ENCODE measurements around the gene MICALL2.
A peak's percentile ranks its signal among the peaks of the same experiment; 100 is the strongest.

Gene MICALL2

DNA sequence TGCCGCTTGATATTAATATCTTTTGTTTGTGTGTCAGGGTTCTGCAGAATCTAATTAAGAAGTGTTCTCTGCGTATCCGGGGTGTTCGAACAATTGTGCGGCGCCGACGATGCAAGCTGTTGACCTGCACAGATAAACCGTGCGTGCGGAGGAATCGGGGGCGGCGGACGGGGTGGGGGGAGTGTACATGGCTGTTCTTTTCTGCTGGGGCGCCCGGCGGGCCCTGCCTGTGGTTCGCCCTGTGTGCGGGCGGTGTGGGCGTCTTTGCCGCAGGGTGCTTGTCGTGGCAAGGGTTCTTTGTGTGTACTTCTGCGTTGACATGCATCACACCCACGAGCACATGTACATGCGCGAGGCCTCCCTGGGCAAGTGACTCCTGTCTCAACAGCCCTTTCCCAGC lies 47.9 kb downstream of the MICALL2 start:
- no peak for DNase-seq

DNA sequence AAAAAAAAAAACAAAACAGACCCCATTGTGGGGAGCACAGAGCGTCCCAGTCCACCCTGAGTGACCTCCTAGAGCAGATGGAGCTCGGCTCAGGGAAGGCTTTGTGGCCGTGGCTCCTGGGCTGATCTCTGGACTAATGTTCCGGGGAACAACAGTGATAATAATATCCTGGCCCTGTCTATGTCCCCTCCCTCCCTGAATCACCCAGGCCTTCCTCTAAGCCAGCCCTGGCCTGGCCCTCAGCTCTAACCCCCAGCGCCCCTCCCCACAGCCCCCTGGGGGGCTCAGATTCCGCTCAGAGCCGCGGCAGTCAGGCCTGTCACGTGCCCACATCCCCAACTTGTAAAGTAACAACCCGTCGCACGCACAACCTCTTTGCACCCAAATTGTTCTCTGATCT lies 48.3 kb downstream of the MICALL2 start:
- DNase-seq = no peak

DNA sequence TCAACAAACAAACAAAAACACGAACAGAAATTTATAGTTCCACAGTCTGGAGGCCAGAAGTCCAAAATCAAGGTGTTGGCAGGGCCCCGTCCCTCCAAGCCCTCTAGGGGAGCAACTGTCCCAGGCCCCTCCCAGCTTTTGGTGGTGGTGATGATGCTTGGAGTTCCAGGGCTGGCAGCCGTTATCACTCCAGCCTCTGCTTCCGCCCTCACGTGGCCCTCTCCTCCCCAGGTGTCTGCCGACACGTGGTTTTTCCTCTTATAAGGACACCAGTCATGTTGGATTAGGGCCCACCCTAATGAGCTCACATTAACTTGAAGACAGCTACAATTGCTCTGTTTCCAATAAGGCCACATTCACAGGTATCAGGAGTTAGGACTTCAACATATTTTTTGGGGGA lies 49.7 kb downstream of the MICALL2 start:
- DNase-seq = no peak

DNA sequence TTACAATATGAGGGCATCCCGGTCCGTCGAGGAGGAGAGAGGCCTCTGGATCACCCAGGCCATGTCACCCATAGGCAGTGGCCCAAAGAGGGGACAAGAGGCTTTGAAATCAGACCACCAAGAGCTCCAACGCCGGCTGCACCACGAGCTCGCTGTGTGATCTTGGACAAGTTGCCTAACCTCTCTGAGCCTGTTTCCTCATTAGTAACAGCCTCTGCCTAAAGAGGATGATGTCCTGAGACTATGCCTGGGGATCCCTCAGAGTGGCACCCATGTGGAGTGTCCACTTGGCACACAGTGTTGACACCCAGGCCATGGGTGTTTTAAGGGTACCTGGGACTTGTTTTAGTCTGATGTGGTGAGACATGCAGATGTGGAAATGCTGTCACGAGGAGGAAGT lies 50.8 kb downstream of the MICALL2 start:
- no peak for DNase-seq

DNA sequence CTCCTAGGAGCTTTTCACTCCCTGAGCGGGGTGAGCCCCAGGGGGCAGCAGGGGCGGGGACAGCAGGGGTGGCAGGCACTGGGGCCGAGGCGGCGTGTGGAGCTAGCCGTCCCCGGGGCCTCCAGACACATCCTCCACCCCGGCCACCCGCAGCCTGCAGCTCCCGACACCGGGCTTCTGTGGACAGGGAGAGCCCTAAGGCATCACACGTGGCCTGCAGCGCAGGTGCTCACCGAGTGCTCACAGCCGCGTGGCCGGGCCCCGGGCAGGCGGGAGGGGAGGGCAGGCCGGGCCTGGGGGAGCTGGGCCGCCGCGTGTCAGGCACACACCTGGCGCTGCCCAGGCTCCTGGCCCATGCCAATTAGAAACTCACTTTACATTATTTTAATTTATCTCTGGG lies 51.4 kb downstream of the MICALL2 start:
- DNase-seq = no peak

DNA sequence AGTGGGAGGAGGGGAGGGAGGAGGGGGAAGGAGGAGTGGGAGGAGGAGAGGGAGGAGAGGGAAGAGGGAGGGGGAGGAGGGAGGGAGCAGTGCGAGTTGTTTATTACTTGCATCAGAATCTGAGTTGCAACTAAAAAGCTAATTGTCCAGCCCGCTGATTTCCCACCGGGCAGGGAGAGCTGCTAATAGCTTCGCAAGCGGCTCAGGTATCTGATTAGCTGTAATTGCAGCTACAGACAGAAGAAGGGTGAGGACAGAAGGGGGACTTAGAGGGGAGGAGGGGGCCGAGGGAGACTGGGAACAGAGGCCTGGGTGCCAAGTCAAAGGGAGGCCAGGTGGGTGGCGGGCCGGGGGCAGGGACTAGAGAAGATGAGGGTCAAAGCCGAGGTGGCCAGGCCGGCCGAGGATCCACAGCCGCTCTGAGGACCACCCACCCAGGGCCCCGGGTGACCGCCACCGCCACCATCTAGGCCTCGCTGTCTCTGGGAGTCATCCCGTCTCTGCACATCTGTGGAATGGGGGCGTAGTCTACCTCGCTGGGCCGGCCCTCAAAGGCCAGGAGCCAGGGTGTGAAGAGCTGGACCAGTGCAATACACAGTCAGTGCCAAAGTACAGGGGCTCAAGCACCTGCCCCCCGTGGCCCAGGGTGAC lies 54.2 kb downstream of the MICALL2 start:
- DNase-seq = no peak

DNA sequence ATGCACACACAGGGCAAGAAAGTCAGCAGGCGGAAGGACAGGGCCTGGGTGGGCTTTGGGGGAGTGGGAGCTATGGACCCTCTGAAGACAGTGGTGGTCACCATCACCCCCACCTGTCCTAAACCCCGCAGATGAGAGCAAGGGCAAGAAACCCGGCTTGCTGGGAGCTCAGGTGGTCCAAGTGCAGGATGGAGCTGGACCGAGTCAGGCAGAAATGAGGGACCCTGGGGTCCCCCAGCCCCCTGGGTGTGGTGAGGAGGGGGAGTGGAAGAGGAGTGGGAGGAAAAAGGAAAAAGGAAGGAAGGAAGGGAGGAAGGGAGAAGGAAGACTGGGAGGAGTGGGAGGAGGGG lies 54.8 kb downstream of the MICALL2 start:
- no peak for DNase-seq

DNA sequence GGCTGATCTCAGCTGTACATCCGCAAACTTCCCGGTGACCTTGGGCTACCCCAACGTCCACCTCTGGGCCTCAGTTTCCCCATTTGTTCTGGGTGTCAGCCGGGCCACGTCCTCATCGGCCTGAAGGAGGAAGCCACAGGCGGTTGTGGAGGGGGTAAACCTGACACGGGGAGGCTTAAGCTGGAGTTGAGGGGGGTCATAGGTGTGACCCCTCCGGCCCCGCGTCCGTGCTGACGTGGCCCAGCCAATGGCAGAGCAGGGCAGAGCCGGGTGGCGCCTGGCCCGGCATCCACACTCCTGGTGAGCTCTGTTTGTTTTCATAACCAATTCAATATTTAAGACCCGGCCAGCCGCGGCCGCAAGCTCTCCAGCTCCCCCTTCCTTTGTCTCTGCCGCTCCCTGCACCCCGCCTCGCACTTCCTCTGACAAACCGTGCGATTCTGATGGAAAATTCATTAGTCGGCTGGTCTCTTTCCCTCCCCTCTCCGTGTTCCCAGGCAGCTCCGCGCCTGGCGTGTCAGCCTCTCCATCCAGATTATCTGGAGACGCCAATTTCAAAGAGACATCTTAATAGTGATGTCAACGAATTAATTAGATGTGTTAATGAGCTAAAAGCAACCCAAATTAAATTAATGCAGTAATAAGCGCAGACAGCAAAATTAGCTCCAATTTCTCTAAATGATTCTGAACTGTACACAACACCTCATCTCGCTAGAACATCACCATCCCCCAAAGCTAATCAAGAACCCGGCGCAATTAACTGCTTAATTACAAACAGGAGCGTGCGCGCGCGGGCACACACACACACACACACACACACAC lies 55.4 kb downstream of the MICALL2 start:
- DNase-seq = peak; percentile 4

DNA sequence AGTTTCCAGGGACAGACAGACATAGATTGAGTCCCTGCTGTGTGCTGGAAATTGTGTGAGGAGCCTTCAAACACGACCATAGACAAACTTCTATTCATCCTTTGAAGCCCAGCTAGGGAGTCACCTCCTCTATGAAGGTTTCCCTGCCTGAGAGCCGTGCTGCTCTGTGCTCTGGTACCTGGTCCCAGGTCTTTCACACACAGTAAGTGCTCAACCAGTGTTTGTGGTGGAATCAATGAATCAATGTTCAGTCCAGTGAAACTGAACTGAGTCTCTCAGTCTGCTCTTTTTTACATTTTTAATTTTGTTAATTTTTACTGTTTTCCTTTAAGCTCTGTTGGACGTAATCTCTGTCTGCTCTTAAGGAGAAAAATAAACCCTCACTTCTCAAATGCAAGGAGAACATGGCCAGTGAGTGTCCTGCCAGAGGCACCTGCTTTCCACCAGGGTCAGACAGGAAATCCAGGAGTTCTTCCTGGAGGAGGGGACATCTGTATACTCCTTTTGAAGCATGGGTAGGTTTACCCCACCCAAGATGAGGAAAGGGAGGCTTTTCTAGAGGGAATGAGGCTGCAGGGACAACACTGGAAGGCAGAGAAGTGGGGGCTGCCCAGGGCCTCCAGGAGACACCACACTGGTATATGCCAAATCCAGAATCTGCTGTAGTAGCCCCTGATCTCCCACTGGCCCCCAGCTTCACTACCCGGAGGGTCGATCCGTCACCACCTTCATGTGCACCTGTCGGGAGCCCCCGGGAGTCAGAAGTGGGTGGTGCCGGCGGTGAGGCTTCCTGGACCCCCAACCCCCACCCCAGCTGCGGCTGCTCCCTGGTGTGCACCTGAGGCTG lies 56.3 kb downstream of the MICALL2 start:
- DNase-seq = no peak

DNA sequence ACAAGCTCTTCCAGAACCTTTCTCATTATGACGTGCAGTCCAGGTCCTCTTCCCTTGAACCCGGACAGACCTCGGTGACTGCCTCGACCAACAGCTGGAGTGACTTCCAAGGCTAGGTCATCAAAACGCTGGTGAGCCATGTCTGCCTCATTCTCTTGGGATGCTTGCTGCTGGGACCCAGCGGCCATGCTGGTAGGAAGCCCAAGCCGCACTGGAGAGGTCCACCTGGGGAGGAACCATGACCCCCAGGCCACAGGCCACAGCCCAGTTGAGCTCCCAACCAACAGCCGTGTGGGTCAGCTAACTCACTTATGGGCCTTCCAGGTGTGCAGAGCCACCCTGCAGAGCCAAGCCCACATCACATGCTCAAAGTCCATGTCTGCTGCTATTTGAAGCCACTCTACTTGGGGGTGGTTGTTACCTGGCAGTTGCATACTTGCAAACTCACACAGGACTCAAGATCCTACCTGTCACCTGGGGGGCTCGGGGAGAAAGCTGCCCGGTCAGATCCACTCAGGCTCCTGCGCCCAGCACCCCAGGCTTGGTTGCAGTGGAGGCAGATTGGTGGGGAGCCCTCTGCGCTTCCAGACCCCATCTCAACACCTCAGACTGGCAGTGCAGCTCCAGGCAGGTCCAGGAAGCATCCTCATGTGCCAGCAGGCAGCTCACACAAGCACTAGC lies 57.0 kb downstream of the MICALL2 start:
- DNase-seq = no peak

DNA sequence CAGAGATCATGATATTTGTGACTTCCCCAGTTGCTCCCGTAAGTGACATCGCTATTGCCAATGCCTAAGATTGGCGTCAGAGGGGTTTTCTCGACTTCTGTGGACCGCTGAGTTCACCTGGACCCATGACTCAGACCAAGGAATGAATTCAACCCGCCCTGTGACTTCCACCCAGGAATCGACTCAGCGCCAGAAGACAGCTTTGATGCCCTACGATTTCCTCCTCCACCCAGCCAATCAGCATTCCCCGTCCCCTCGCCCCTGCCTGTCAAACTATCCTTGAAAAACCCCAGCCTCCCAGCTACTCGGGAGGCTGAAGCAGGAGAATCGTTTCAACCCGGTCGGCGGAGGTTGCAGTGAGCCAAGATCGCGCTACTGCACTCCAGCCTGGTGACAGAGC lies 58.3 kb downstream of the MICALL2 start:
- DNase-seq = no peak

DNA sequence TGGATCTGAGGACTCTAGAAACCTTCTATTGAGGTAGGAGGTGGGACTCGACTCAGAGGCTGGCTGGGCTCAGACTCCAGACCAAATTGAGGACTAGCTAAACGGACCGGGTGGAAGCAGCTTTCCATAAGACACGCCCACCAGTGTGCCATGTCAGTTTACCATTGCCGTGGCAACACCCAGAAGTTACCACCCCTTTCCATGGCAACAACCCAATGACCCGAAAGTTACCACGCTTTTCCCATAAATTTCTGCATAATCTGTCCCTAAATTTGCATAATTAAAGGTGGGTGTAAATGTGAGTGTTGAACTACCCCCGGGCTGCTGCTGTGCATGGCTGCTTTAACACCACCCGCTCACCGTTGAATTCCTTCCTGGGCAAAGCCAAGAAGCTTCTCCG lies 58.9 kb downstream of the MICALL2 start:
- no peak for DNase-seq

DNA sequence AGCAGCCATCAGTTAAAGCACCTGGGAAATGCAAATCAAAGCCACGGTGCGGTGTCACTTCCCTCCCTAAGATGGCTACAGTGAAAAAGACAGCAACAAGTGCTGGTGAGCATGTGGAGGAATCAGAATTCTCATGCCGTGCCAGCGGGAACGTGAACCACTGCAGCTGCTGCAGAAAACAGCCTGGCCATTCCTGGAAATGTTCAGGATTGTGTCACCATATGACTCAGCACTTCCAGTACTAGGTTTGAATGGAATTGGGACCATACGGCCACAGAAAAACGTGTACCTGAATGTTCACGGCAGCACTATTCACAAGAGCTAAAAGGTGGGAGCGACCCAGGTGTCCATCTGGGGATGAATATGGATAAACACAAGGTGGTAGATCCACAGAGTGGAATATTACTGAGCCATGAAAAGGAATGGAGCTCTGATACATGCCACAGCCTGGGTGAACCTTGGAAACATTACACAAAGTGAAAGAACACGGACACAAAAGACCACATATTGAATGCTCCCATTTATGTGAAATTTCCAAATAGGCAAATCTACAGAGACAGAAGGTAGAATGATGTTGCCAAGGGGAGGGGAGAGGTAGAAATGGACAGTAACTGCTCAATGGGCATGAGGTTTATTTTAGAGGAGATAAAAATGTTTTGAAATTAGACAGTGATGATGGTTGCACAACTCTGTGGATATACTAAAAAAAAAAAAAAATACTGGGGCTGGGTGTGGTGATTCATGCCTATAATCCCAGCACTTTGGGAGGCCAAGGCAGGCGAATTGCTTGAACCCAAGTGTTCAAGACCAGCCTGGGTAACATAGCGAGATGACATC lies 61.6 kb downstream of the MICALL2 start:
- DNase-seq = no peak

DNA sequence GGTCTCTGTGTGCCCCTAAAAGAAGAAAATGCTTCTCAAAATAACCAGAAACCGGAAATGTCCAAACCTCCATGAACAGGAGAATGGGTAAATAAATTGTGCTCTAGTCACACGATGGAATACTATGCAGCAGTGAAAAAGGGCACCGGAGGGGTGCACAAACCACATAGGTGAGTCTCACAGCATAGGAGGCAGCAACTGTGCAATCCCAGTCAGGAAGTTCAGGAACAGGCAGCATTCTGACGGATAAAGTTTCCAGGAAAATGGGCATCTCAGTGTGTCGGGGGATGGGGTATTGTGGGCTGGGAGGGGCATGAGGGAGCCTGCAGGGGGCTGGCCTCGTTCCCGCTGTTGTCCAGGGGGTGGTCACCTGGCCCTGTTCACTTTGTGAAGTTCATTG lies 63.1 kb downstream of the MICALL2 start:
- DNase-seq = no peak

DNA sequence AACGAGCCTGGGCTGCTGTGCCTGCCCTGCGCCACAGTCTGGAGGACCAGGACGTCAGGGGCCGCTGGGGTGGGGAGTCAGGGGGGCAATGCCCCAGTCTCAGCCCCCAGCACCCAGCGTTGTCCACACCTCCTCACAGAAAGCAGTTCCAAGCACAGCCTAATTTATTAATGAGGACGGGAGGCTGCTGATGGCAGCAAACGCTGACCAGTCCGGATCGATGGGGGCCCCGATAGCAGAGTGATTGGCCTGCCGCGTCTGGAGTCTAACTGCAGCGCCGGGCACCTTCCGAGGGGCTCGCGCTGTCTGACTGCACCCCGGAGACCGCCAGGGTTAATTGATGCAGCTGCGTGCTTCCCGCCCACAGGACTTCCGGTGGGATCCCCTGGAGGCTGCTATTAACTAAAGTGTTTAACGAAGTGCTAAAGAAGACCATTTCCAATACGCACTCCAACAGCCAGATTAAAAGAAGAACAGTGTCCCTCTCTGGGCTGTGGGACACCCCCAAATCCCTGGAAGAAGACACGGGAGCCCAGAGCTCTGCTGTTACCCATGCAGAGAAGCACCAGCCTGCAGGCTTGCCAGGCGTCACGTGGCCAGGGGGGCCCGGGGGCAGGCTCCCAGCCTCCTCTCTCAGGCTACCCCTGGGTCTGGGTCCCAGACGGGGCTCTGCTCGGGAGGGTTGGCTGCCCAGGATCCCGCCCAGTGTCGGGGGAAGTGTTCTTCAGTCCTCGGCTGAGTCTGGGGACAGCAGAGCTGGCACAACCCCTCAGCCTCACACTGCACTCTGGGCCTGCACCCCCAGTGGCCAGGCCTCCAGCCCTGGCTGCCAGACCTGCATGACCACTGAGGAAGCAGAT lies 63.8 kb downstream of the MICALL2 start:
- no peak for DNase-seq

DNA sequence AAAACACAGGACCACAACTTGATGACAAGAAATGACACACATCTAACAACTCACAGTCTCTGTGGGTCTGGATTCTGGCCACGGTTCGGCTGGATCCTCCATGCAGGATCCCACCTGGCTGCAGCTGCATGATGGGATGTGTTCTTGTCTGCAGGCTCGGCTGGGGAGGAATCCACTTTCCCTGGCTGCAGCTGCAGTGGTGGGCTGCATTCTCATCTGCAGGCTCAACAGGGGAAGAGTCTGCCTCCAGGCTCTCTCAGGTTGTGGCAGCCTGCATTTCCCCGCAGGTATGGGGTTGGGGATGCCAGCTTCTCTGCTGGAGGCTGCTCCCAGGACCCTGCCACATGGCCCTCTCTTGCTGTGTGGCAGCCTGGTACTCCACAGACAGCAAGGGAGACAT lies 64.9 kb downstream of the MICALL2 start:
- no peak for DNase-seq

DNA sequence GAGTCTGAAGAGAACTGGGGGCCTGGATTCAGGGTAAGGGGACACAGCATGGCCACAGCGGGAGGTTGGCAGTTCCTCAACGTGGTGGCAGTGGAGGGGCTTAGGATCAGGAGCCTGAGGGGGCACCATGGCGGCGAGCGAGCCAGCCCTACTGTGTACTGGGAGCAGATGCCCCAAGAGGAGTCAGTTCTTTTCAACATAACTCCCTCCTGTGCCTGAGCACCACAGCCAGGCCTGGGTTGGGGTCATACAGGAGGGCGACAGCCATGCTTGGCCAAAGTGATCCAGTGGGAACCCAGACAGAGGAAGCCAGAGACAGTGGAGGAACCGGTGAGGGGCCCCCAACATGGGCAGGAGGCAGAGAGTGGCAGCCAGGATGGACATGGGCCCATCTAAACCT lies 65.8 kb downstream of the MICALL2 start:
- no peak for DNase-seq

DNA sequence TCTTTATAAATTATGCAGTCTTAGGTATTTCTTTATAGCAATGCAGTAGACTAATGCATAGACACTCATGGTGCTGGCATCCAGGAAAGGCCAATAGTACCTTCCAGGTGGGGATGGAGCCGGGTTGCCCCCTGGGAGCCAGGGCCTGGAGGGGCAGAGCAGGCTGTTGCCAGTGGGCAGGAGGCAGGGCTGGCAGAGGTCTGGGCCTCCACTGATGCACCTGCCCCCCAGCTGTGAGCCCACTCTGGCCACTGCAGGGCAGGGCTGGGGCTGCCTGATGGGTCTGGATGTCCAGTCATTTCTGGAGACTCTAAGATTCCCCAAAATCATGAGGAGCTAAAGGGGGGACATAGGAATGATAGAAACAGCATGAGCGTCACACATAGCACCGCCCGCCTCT lies 66.7 kb downstream of the MICALL2 start:
- no peak for DNase-seq

DNA sequence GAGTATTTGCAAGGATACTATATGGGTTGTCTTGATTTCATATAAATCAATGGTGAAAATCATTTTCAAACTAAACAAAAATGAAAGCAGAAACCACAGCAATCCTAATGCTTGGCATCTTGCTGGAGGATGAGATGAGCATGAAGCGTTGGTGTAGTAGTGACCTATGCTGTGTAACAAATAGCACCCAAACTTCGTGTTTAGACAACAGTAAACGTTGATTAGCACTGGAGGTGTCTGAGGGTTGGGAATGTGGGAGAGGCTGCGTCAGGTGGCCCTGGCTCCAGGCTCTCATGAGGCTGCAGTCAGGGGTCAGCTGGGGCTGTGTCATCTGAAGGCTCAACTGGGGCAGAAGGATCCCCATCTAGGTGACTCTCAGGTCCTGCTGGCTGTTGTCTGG lies 67.8 kb downstream of the MICALL2 start:
- no peak for DNase-seq

DNA sequence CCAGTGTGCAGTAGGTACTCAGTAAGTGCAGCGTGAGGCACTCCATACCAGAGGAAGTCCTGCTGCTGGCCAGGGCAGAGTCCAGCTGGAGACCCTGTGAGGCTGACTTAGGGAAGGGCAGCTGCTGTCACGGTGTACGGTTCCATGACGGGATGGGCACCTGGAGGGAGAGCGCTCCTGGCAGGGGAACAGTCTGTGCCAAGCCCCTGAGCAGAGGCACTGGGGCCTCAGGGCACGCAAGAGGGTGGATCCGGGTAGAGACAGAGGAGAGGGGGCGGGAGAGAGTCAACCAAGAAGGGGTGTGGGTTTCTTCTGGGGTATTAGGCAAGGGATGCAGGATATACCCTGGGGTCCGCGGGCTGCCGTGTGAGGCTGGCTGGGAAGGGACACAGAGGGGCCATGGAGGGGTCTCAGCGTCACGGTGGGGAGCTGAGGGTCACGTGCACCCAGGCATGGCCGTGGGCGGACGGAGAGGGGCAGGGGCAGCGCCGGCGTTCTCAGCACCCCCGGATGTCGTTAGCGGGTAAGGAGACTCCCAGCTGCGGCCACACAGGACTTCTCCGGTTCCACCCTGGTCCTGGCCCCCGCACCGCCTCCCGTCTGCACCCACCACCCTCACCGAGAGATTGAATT lies 70.5 kb downstream of the MICALL2 start:
- DNase-seq = no peak
